Neural progenitor cell (in vitro differentiated cells): ENCODE measurements around the gene INSM2. TPM values are rescaled to one million over a fixed set of nuclear protein-coding genes. Genes with fewer than 3 reads are reported as not detected.

ENCODE experiments used
- DNase-seq: peaks from one replicate; pipeline ENCODE4 v3.0.0-alpha.2; 2016; ENCODE audit warnings: low spot score
- H2AFZ ChIP-seq: fragments of 200-600 bp; sonication (generic); replicated peaks from 2 replicates; pipeline ENCODE4 v1.6.1; 2016; ENCODE audit warnings: antibody characterized with exemption
- H3F3A ChIP-seq: fragments of 200-600 bp; sonication (generic); 2 replicates; pipeline ENCODE4 v1.6.1; 2016; ENCODE audit warnings: antibody characterized with exemption, low read depth
- H3K27ac ChIP-seq: fragments of 200-600 bp; sonication (generic); 2 replicates; pipeline ENCODE4 v1.5.1; 2016; ENCODE audit warnings: mild to moderate bottlenecking
- H3K27me3 ChIP-seq: fragments of 200-600 bp; sonication (generic); 2 replicates; pipeline ENCODE4 v1.6.1; 2016; ENCODE audit warnings: mild to moderate bottlenecking, moderate library complexity
- H3K36me3 ChIP-seq: fragments of 200-600 bp; sonication (generic); 2 replicates; pipeline ENCODE4 v1.5.1; 2016
- H3K4me1 ChIP-seq: fragments of 200-600 bp; sonication (generic); 2 replicates; pipeline ENCODE4 v1.6.1; 2016; ENCODE audit warnings: mixed run types
- H3K4me2 ChIP-seq: fragments of 200-600 bp; sonication (generic); 2 replicates; pipeline ENCODE4 v1.6.1; 2016
- H3K4me3 ChIP-seq: fragments of 200-600 bp; sonication (generic); 2 replicates; pipeline ENCODE4 v1.5.1; 2016
- H3K79me2 ChIP-seq: fragments of 200-600 bp; sonication (generic); 2 replicates; pipeline ENCODE4 v1.6.1; 2016; ENCODE audit warnings: low read depth
- H3K9ac ChIP-seq: fragments of 200-600 bp; sonication (generic); 2 replicates; pipeline ENCODE4 v1.6.1; 2016
- H3K9me3 ChIP-seq: fragments of 200-600 bp; sonication (generic); 2 replicates; pipeline ENCODE4 v1.5.1; 2016; ENCODE audit warnings: low read depth
- H4K20me1 ChIP-seq: fragments of 200-600 bp; sonication (generic); 2 replicates; pipeline ENCODE4 v1.6.1; 2016; ENCODE audit warnings: low read depth
- H3K27ac Mint-ChIP-seq: 3 replicates; pipeline ENCODE4 v1.8.0; 2021; ENCODE audit warnings: mixed read lengths
- H3K27me3 Mint-ChIP-seq: 2 replicates; pipeline ENCODE4 v1.8.0; 2022; ENCODE audit warnings: low read depth, mild to moderate bottlenecking, inconsistent platforms, moderate library complexity, mixed read lengths; ENCODE audit not compliant: insufficient read depth
- H3K36me3 Mint-ChIP-seq: 3 replicates; pipeline ENCODE4 v1.8.0; 2021; ENCODE audit warnings: mixed read lengths
- H3K4me1 Mint-ChIP-seq: 3 replicates; pipeline ENCODE4 v1.8.0; 2021; ENCODE audit warnings: mixed read lengths
- H3K4me3 Mint-ChIP-seq: 3 replicates; pipeline ENCODE4 v1.8.0; 2021; ENCODE audit warnings: mild to moderate bottlenecking, moderate library complexity, mixed read lengths
- H3K9me3 Mint-ChIP-seq: 3 replicates; pipeline ENCODE4 v1.8.0; 2020; ENCODE audit warnings: mixed read lengths
- CTCF ChIP-seq: fragments of 200-600 bp; sonication (generic); IDR thresholded peaks from 2 replicates; pipeline ENCODE4 v1.5.1; 2017; ENCODE audit warnings: antibody characterized with exemption, mild to moderate bottlenecking
- EZH2 ChIP-seq: fragments of 200-600 bp; sonication (generic); IDR thresholded peaks from 2 replicates; pipeline ENCODE4 v1.6.1; 2017; ENCODE audit warnings: antibody characterized with exemption, mild to moderate bottlenecking, moderate library complexity
- EZH2phosphoT487 ChIP-seq: fragments of 200-600 bp; sonication (generic); IDR thresholded peaks from 2 replicates; pipeline ENCODE4 v1.6.1; 2017; ENCODE audit warnings: antibody characterized with exemption
- total RNA-seq: library from RNA; depleted of rRNA; stranded (reverse); fragments of >200 nt; gene quantifications from 2 replicates; pipeline ENCODE4 v1.2.3, GENCODE V29; 2015; ENCODE audit warnings: low replicate concordance

INSM2 gene
- total RNA-seq, 1 donor from 2014 or later = not detected

GRCh38 chr14:35519986-35520385 is 14.0 kb upstream of the INSM2 start:
- Histone ChIP-seq H4K20me1 (no peaks in the 10 kb centered on the region), H3K9ac (no peak overlapping the region), H3F3A (no peaks in the 10 kb centered on the region), H3K4me2 (no peak overlapping the region), H3K79me2 (no peaks in the 10 kb centered on the region), H3K36me3 (no peaks in the 10 kb centered on the region), H3K27me3 (no peaks in the 10 kb centered on the region), H3K4me3 (no peak overlapping the region), H3K9me3 (no peaks in the 10 kb centered on the region), H3K27ac (no peak overlapping the region), H2AFZ (no peak overlapping the region), H3K4me1 (no peaks in the 10 kb centered on the region)
- no peak for DNase-seq
- Mint-ChIP-seq H3K27me3 (no peaks in the 10 kb centered on the region), H3K27ac (no peak overlapping the region), H3K9me3 (peaks cover 2% of the 10 kb centered on the region), H3K4me3 (no peak overlapping the region), H3K4me1 (no peaks in the 10 kb centered on the region), H3K36me3 (no peaks in the 10 kb centered on the region)
- no peak for TF ChIP-seq EZH2phosphoT487
- TF ChIP-seq CTCF = no peak
- TF ChIP-seq EZH2 = no peak

GRCh38 chr14:35525695-35526094 is 8.3 kb upstream of the INSM2 start:
- no peak overlapping the region for H2AFZ ChIP-seq
- no peak overlapping the region for H3K27ac Mint-ChIP-seq
- H3K9ac ChIP-seq = no peak overlapping the region
- H3K9me3 Mint-ChIP-seq = peaks cover 2% of the 10 kb centered on the region
- H3K9me3 ChIP-seq = no peaks in the 10 kb centered on the region
- no peaks in the 10 kb centered on the region for H3K36me3 ChIP-seq
- no peaks in the 10 kb centered on the region for H3F3A ChIP-seq
- no peaks in the 10 kb centered on the region for H3K79me2 ChIP-seq
- DNase-seq = no peak
- TF ChIP-seq EZH2phosphoT487 (no peak), EZH2 (no peak), CTCF (no peak)
- H3K27me3 Mint-ChIP-seq = peaks cover 9% of the 10 kb centered on the region
- no peaks in the 10 kb centered on the region for H3K36me3 Mint-ChIP-seq
- H3K27me3 ChIP-seq = peaks cover 45% of the 10 kb centered on the region
- H3K4me1 ChIP-seq = no peaks in the 10 kb centered on the region
- no peak overlapping the region for H3K4me2 ChIP-seq
- no peak overlapping the region for H3K4me3 Mint-ChIP-seq
- H4K20me1 ChIP-seq = no peaks in the 10 kb centered on the region
- H3K4me3 ChIP-seq = no peak overlapping the region
- H3K27ac ChIP-seq = no peak overlapping the region
- H3K4me1 Mint-ChIP-seq = no peaks in the 10 kb centered on the region

GRCh38 chr14:35526962-35527361 is 7.0 kb upstream of the INSM2 start:
- Mint-ChIP-seq H3K27me3 (peaks cover 11% of the 10 kb centered on the region), H3K9me3 (peaks cover 2% of the 10 kb centered on the region), H3K36me3 (no peaks in the 10 kb centered on the region), H3K27ac (no peak overlapping the region), H3K4me1 (no peaks in the 10 kb centered on the region), H3K4me3 (no peak overlapping the region)
- DNase-seq = no peak
- no peak overlapping the region for H2AFZ ChIP-seq
- peaks cover 5% of the 10 kb centered on the region for H4K20me1 ChIP-seq
- H3K4me1 ChIP-seq = no peaks in the 10 kb centered on the region
- H3K79me2 ChIP-seq = no peaks in the 10 kb centered on the region
- no peak overlapping the region for H3K27ac ChIP-seq
- TF ChIP-seq EZH2 = no peak
- no peak for TF ChIP-seq CTCF
- TF ChIP-seq EZH2phosphoT487 = no peak
- no peaks in the 10 kb centered on the region for H3K36me3 ChIP-seq
- no peak overlapping the region for H3K4me2 ChIP-seq
- H3K4me3 ChIP-seq = no peak overlapping the region
- H3K9me3 ChIP-seq = no peaks in the 10 kb centered on the region
- H3K27me3 ChIP-seq = peaks cover 58% of the 10 kb centered on the region
- H3F3A ChIP-seq = no peaks in the 10 kb centered on the region
- no peak overlapping the region for H3K9ac ChIP-seq
